H9 (cell line): ENCODE measurements around the gene MRPL44. TPM values are rescaled to one million over a fixed set of nuclear protein-coding genes. Genes with fewer than 3 reads are reported as not detected.

ENCODE experiments used
- DNase-seq: peaks from one replicate; pipeline ENCODE4 v3.0.0-alpha.2; 2017
- H2AFZ ChIP-seq: one replicate; pipeline ENCODE4 v1.6.1; 2013; ENCODE audit warnings: mild to moderate bottlenecking, low read length, control low read depth, moderate library complexity
- H2AK5ac ChIP-seq: 2 replicates; pipeline ENCODE4 v1.6.1; 2013; ENCODE audit warnings: low read length, control low read depth, mixed read lengths; ENCODE audit not compliant: insufficient read length
- H2BK120ac ChIP-seq: one replicate; pipeline ENCODE4 v1.6.1; 2013; ENCODE audit warnings: low read depth, mild to moderate bottlenecking, low read length, control low read depth, inconsistent platforms; ENCODE audit not compliant: poor library complexity, severe bottlenecking
- H2BK12ac ChIP-seq: 2 replicates; pipeline ENCODE4 v1.6.1; 2013; ENCODE audit warnings: low read length, control low read depth, mixed read lengths, low read depth; ENCODE audit not compliant: insufficient read length
- H2BK15ac ChIP-seq: 2 replicates; pipeline ENCODE4 v1.6.1; 2013; ENCODE audit warnings: low read depth, low read length, control low read depth
- H2BK20ac ChIP-seq: one replicate; pipeline ENCODE4 v1.6.1; 2013; ENCODE audit warnings: low read depth, mild to moderate bottlenecking, low read length, control low read depth, inconsistent platforms; ENCODE audit not compliant: poor library complexity, severe bottlenecking
- H2BK5ac ChIP-seq: 2 replicates; pipeline ENCODE4 v1.6.1; 2013; ENCODE audit warnings: low read length, control low read depth, mixed read lengths; ENCODE audit not compliant: insufficient read length
- H3K14ac ChIP-seq: 2 replicates; pipeline ENCODE4 v1.6.1; 2013; ENCODE audit warnings: low read length, control low read depth; ENCODE audit not compliant: insufficient read depth
- H3K18ac ChIP-seq: 2 replicates; pipeline ENCODE4 v1.6.1; 2013; ENCODE audit warnings: low read depth, mild to moderate bottlenecking, mixed read lengths, low read length, control low read depth; ENCODE audit not compliant: insufficient read length
- H3K23ac ChIP-seq: 2 replicates; pipeline ENCODE4 v1.6.1; 2013; ENCODE audit warnings: low read length, control low read depth, mixed read lengths, low read depth; ENCODE audit not compliant: insufficient read length
- H3K23me2 ChIP-seq: 2 replicates; pipeline ENCODE4 v1.6.1; 2013; ENCODE audit warnings: low read depth, mild to moderate bottlenecking, mixed read lengths, low read length, control low read depth; ENCODE audit not compliant: insufficient read length, poor library complexity, severe bottlenecking
- H3K27ac ChIP-seq: 2 replicates; pipeline ENCODE4 v1.5.1; 2013; ENCODE audit warnings: low read length, control low read depth, mixed read lengths, low read depth; ENCODE audit not compliant: insufficient read length
- H3K27me3 ChIP-seq: 2 replicates; pipeline ENCODE4 v1.6.1; 2013; ENCODE audit warnings: low read length, control low read depth, inconsistent platforms; ENCODE audit not compliant: insufficient read depth
- H3K4ac ChIP-seq: 2 replicates; pipeline ENCODE4 v1.6.1; 2013; ENCODE audit warnings: low read depth, mild to moderate bottlenecking, control low read depth, inconsistent platforms, low read length, moderate library complexity
- H3K4me1 ChIP-seq: 2 replicates; pipeline ENCODE4 v1.6.1; 2013; ENCODE audit warnings: low read length, control low read depth, inconsistent platforms; ENCODE audit not compliant: insufficient read depth
- H3K4me2 ChIP-seq: 2 replicates; pipeline ENCODE4 v1.6.1; 2013; ENCODE audit warnings: low read length, control low read depth, mixed read lengths; ENCODE audit not compliant: insufficient read length, insufficient read depth
- H3K56ac ChIP-seq: 2 replicates; pipeline ENCODE4 v1.6.1; 2013; ENCODE audit warnings: low read depth, mild to moderate bottlenecking, mixed read lengths, low read length, control low read depth; ENCODE audit not compliant: insufficient read length
- H3K79me1 ChIP-seq: 2 replicates; pipeline ENCODE4 v1.6.1; 2013; ENCODE audit warnings: low read depth, mild to moderate bottlenecking, moderate library complexity, low read length, control low read depth, inconsistent platforms; ENCODE audit not compliant: insufficient read depth, poor library complexity, severe bottlenecking
- H3K79me2 ChIP-seq: 2 replicates; pipeline ENCODE4 v1.6.1; 2013; ENCODE audit warnings: low read length, control low read depth, inconsistent platforms; ENCODE audit not compliant: insufficient read depth
- H3K9ac ChIP-seq: 2 replicates; pipeline ENCODE4 v1.6.1; 2013; ENCODE audit warnings: low read length, control low read depth, mixed read lengths; ENCODE audit not compliant: insufficient read length; ENCODE audit errors: extremely low read depth
- H3K9me3 ChIP-seq: one replicate; pipeline ENCODE4 v1.6.1; 2013; ENCODE audit warnings: low read depth, low read length, inconsistent platforms; ENCODE audit not compliant: control insufficient read depth
- H3T11ph ChIP-seq: one replicate; pipeline ENCODE4 v1.6.1; 2013; ENCODE audit warnings: mild to moderate bottlenecking, low read length, control low read depth, inconsistent platforms
- H4K20me1 ChIP-seq: one replicate; pipeline ENCODE4 v1.6.1; 2013; ENCODE audit not compliant: control insufficient read depth, insufficient read length, insufficient read depth
- H4K5ac ChIP-seq: 2 replicates; pipeline ENCODE4 v1.6.1; 2013; ENCODE audit warnings: low read depth, mild to moderate bottlenecking, mixed read lengths, low read length, control low read depth; ENCODE audit not compliant: insufficient read length
- H4K8ac ChIP-seq: replicated peaks from 2 replicates; pipeline ENCODE4 v1.6.1; 2013; ENCODE audit warnings: low read length, control low read depth, mixed read lengths, low read depth; ENCODE audit not compliant: insufficient read length
- H4K91ac ChIP-seq: 2 replicates; pipeline ENCODE4 v1.6.1; 2013; ENCODE audit warnings: low read depth, mild to moderate bottlenecking, moderate library complexity, mixed read lengths, low read length, control low read depth; ENCODE audit not compliant: insufficient read length
- H3K27ac Mint-ChIP-seq, 3 experiments: 2 replicates in 2 of 3; 3 replicates in 1 of 3; pipeline ENCODE4 v1.8.0; 2020 to 2021; ENCODE audit warnings: mixed read lengths in 3 of 3, mild to moderate bottlenecking in 1 of 3, moderate library complexity in 1 of 3
- H3K27me3 Mint-ChIP-seq: 2 replicates; pipeline ENCODE4 v1.8.0; 2021; ENCODE audit warnings: low read depth, mild to moderate bottlenecking, moderate library complexity, mixed read lengths
- H3K36me3 Mint-ChIP-seq, 3 experiments: 2 replicates in 2 of 3; 3 replicates in 1 of 3; pipeline ENCODE4 v1.8.0; 2020 to 2021; ENCODE audit warnings: low read depth in 3 of 3, mixed read lengths in 3 of 3; ENCODE audit not compliant: insufficient read depth in 1 of 3
- H3K4me1 Mint-ChIP-seq, 2 experiments: 2 replicates each; pipeline ENCODE4 v1.8.0; 2020; ENCODE audit warnings: mixed read lengths in 2 of 2
- H3K4me3 Mint-ChIP-seq, 2 experiments: 2 replicates in 1 of 2; 3 replicates in 1 of 2; pipeline ENCODE4 v1.8.0; 2020 to 2021; ENCODE audit warnings: mild to moderate bottlenecking in 2 of 2, mixed read lengths in 2 of 2, moderate library complexity in 1 of 2
- H3K9me3 Mint-ChIP-seq, 2 experiments: 2 replicates in 1 of 2; 3 replicates in 1 of 2; pipeline ENCODE4 v1.8.0; 2020; ENCODE audit warnings: mild to moderate bottlenecking in 2 of 2, mixed read lengths in 2 of 2, moderate library complexity in 1 of 2
- CTCF ChIP-seq: fragments of 200-600 bp; sonication (generic); conservative IDR thresholded peaks from 3 replicates; pipeline ENCODE4 v1.8.0; 2021; ENCODE audit warnings: antibody characterized with exemption, mild to moderate bottlenecking
- WGBS: extraction: QIAGEN DNeasy Blood & Tissue Kit; methylation state at CpG from one replicate; pipeline ENCODE4 v1.1.7; 2013; ENCODE audit warnings: missing lambda C conversion rate, low lambda C conversion rate, mixed read lengths; ENCODE audit not compliant: insufficient read length; ENCODE audit errors: extremely low coverage; 5-methylcytosine and 5-hydroxymethylcytosine counted together
- total RNA-seq: library from RNA; stranded (reverse); gene quantifications from 2 replicates; pipeline ENCODE4 v1.2.1, GENCODE V29; 2021

The MRPL44 gene
- total RNA-seq, 1 experiment from 2014 or later, result 46.1 TPM

GRCh38 chr2:223973606-223974005 is 16.3 kb downstream of the MRPL44 start:
- Histone ChIP-seq H3K27ac (no peak overlapping the region), H3K79me1 (no peaks in the 10 kb centered on the region), H2BK120ac (no peak overlapping the region), H3K23ac (no peak overlapping the region), H3K4me1 (no peaks in the 10 kb centered on the region), H3K9ac (no peak overlapping the region), H3K56ac (no peak overlapping the region), H3T11ph (no peak overlapping the region), H2BK15ac (no peak overlapping the region), H2BK5ac (no peak overlapping the region), H4K91ac (no peak overlapping the region), H2BK20ac (no peak overlapping the region), H3K4me2 (no peak overlapping the region), H3K27me3 (no peaks in the 10 kb centered on the region), H3K18ac (no peak overlapping the region), H2BK12ac (no peak overlapping the region), H4K5ac (no peak overlapping the region), H3K14ac (no peak overlapping the region), H4K20me1 (no peaks in the 10 kb centered on the region), H2AFZ (no peak overlapping the region), H2AK5ac (no peak overlapping the region), H4K8ac (no peak overlapping the region), H3K23me2 (no peaks in the 10 kb centered on the region), H3K4ac (no peak overlapping the region), H3K79me2 (no peaks in the 10 kb centered on the region), H3K9me3 (no peaks in the 10 kb centered on the region)
- Mint-ChIP-seq H3K4me1 (peaks cover 4 to 12% of the 10 kb centered on the region in 2 experiments; a peak in 3 of 4 replicates), H3K36me3 (no peaks in the 10 kb centered on the region), H3K27ac (no peak overlapping the region), H3K27me3 (no peaks in the 10 kb centered on the region; the same call in 1 of the 2 replicates), H3K4me3 (no peak overlapping the region), H3K9me3 (no peaks in the 10 kb centered on the region)
- DNase-seq, result no peak
- no peak for TF ChIP-seq CTCF
- WGBS, result no CpG with 5 or more reads among the region's 3 CpGs
